Hepatic stellate cell (primary cell): ENCODE data around the gene DCC.
"Not testable (repeated sequence)": the region's sequence is repeated elsewhere in the genome, so short reads cannot be mapped to it uniquely, and the experiment has no call there.

Source experiments
- DNase-seq: peaks from one replicate; pipeline ENCODE4 v3.0.0; 2011; ENCODE audit warnings: low spot score

The DCC gene

DNA sequence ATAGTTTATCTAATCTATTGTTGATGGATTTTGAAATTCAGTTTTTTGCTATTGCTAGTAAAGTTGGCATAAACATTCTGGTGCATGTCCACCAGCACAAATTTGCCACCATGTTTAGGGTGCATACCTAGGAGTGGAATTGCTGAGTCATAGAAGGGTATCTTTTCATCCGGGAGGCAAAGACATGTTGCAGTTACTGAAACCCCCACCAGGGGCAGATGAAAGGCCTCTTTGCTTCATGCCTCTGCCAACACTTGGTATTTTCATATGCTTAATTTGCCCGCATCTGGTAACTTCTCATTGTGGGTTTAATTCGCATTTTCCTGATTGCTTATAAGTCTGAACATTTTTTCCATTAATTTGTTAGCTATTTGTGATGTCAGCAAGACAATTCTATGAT lies 8.2 kb downstream of the DCC start:
- no peak for DNase-seq

DNA sequence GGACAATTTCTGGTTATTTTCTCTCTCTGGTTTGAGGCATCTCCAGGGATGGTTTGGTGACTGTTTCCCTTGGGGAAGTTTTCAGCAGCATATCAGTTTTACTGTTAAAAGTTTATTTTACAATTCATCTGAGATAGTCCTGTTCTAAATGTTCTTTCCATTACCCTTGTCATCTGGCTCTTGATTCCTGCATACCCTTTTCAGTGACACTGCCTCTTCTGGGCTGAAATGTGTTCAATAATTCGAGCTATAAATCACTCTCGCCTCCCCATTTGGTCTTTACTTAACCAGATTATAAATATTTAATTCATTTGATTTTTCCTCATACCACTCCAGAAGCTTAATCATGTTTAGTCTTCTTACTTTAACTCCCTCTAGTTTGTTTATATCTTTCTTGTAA lies 9.5 kb downstream of the DCC start:
- no peak for DNase-seq

GRCh38 chr18:52352920-52353319 lies 12.9 kb downstream of the DCC start:
- DNase-seq, result no peak

GRCh38 chr18:52353589-52353988 lies 13.6 kb downstream of the DCC start:
- DNase-seq, result no peak

DNA sequence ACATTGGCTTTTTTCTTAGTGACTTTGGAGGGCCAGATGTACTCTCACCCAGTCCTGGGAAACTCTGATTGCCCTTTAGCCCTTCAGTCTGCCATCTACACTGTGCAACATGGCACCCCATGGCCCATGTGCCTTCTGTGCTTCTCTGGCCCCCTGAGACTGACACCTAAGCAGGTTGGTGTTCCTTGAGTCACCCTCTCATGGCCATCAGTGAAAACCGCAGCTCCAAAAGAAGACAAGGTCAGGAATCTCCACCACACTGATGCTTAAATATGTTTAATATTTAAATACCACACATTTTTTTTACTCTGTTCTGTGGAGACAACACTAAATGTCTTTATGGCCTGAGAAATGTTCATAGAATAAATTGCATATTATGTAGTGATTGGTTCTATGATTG lies 23.9 kb downstream of the DCC start:
- no peak for DNase-seq

DNA sequence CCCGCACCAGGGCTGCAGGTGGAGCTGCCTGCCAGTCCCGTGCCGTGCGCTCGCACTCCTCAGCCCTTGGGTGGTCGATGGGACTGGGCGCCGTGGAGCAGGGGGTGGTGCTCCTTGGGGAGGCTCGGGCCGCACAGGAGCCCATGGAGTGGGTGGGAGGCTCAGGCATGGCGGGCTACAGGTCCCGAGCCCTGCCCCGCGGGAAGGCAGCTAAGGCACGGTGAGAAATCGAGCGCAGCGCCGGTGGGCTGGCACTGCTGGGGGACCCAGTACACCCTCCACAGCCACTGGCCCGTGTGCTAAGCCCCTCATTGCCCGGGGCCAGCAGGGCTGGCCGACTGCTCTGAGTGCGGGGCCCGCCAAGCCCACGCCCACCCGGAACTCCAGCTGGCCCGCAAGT lies 26.9 kb downstream of the DCC start:
- not testable (repeated sequence) for DNase-seq

DNA sequence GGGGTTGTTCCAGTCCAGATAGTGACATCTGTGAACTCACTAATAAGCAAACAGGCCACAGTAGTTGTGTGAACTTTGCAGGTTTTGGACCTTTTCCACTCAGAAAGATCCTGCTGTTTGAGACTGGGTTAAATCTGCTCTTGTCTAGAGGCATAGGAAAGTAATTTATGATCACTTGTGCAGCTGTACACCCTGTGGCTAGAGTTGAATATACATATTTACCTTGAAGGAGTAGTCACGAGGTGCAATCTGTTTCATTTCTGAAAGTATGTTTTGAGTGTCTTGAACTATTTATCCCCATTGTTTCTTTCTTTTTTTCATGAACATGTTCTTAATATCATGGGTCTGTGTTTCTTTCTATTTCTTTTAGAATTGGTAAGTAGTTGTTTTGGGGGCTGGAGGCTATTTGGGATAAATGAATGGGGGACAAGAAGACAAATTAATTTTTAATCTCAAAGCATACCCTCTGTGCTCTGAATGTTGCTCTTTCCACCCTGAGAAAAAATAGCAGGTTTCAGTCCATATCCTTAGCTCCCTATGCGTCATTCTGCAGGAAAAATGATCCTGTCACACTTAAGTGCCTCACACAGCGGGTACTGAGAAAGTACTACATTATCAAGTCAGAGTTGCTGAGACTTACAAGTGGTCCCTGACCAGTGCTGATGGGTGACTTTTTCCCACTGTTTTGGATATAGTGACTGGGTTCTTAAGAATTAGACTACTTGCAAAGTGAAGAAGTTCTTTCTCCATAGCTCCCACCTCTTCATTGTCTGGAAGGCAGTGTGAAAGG lies 28.2 kb downstream of the DCC start:
- no peak for DNase-seq

GRCh38 chr18:52370841-52371240 lies 30.8 kb downstream of the DCC start:
- no peak for DNase-seq

- no peak for DNase-seq
Measured at GRCh38 chr18:52376104-52376503, 36.1 kb downstream of the DCC start.

- no peak for DNase-seq
Measured at GRCh38 chr18:52377094-52377493, 37.1 kb downstream of the DCC start.

- DNase-seq, result no peak
Measured at GRCh38 chr18:52386306-52386705, 46.3 kb downstream of the DCC start.

- DNase-seq, result no peak
Measured at GRCh38 chr18:52387175-52387574, 47.2 kb downstream of the DCC start.

GRCh38 chr18:52391810-52392559 lies 52.0 kb downstream of the DCC start:
- peak; percentile 1 for DNase-seq

DNA sequence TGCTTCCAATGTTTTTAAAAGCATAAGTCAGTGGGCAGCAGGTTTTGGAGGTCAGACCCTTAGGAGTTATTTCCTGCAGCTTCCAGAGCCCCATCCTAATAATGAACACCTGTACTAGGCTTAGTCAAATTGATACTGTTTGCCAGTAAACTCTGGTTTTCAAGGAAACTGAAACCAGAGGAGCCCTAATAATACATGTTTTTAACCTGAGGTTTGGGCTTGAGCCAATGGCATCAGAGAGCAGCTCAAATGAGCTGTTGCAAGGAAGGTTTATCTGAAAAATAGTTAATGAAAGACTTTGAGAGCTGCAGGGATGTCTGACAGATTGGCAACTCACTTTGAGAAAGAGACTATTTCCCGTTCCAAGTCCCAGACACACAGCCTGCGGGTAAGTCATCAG lies 54.6 kb downstream of the DCC start:
- DNase-seq, result no peak

GRCh38 chr18:52395146-52395852 lies 55.3 kb downstream of the DCC start:
- DNase-seq, result no peak

DNA sequence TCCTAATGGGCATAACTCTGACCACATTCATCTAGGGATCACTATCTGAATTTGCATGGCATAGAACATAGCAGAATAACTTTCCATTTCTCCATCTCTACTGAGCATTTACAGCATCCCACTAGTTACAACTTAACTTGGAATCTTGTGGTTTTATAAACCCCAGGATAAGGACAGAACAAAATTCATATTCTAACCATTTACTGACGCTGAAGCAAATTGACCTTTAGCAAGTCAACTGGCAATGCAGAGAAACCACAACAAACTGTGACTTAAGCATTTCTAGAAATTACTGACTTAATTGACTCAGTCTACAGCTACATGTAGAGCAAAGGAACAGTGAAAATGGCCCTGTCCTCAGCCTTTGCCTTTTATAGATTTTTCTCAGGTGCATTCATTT lies 61.2 kb downstream of the DCC start:
- DNase-seq, result no peak

DNA sequence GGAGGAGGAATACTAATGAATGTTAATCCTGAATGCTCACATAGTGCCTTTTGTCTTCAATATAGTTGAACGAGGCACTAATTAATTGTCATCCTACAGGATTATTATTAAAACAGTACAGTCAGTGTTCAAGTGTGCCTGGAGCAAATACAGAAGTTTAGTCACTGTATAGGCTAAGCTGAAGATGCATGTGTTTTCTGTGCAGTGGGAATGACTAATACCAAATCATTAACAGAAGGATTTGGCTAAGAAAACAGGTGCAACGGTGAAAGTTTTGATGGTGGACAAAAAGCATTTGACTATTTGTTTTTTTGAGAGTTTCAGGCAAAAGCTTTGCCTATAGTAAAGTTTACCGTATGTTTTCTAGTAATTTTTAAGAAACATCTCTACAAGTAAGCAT lies 62.8 kb downstream of the DCC start:
- DNase-seq, result no peak

GRCh38 chr18:52403291-52404021 lies 63.5 kb downstream of the DCC start:
- no peak for DNase-seq

- DNase-seq, result no peak
Measured at GRCh38 chr18:52408800-52409302, 68.9 kb downstream of the DCC start.

- DNase-seq, result no peak
Measured at GRCh38 chr18:52409727-52410126, 69.7 kb downstream of the DCC start.

- no peak for DNase-seq
Measured at GRCh38 chr18:52415131-52415530, 75.1 kb downstream of the DCC start.

- no peak for DNase-seq
Measured at GRCh38 chr18:52422985-52423601, 83.1 kb downstream of the DCC start.
